IMR-90 (cell line): ENCODE results near the gene APOL2.

Experiments
- BHLHE40 ChIP-seq: fragments of 150-350 bp; IDR thresholded peaks from 2 replicates; pipeline ENCODE4 v1.6.1; 2016; ENCODE audit warnings: mild to moderate bottlenecking, low read depth, low read length
- CEBPB ChIP-seq: IDR thresholded peaks from 2 replicates; pipeline ENCODE4 v1.6.1; 2012; ENCODE audit warnings: low read depth, low read length, improper control_type of control experiment
- FOS ChIP-seq: fragments of 150-350 bp; IDR thresholded peaks from 2 replicates; pipeline ENCODE4 v1.6.1; 2016; ENCODE audit warnings: low read depth, low read length
- MAFK ChIP-seq: IDR thresholded peaks from 2 replicates; pipeline ENCODE4 v1.6.1; 2012; ENCODE audit warnings: low read depth, low read length, improper control_type of control experiment
- MAZ ChIP-seq: IDR thresholded peaks from 2 replicates; pipeline ENCODE4 v1.6.1; 2012; ENCODE audit warnings: low read depth, mild to moderate bottlenecking, low read length, improper control_type of control experiment, moderate library complexity, borderline replicate concordance
- NFE2L2 ChIP-seq: fragments of 150-350 bp; IDR thresholded peaks from 2 replicates; pipeline ENCODE4 v1.6.1; 2016; ENCODE audit warnings: low read depth, mild to moderate bottlenecking, low read length
- POLR2A ChIP-seq: IDR thresholded peaks from 2 replicates; pipeline ENCODE4 v1.6.1; 2012; ENCODE audit warnings: mild to moderate bottlenecking, low read depth, low read length
- RAD21 ChIP-seq: IDR thresholded peaks from 2 replicates; pipeline ENCODE4 v1.6.1; 2012; ENCODE audit warnings: low read length, improper control_type of control experiment
- RCOR1 ChIP-seq: IDR thresholded peaks from 2 replicates; pipeline ENCODE4 v1.6.1; 2012; ENCODE audit warnings: mild to moderate bottlenecking, low read length, improper control_type of control experiment; ENCODE audit not compliant: insufficient replicate concordance
- RFX5 ChIP-seq: IDR thresholded peaks from 2 replicates; pipeline ENCODE4 v1.8.0; 2012; ENCODE audit warnings: low read depth, mild to moderate bottlenecking, low read length, moderate library complexity
- SMC3 ChIP-seq: fragments of 150-350 bp; IDR thresholded peaks from 2 replicates; pipeline ENCODE4 v1.6.1; 2016; ENCODE audit warnings: low read depth, mild to moderate bottlenecking, antibody characterized with exemption, low read length, moderate library complexity
- TF ChIP-seq, protein P1 (sequence below): conservative IDR thresholded peaks from 2 replicates; pipeline ENCODE4 v1.5.1; 2012; ENCODE audit warnings: mild to moderate bottlenecking, low read depth, low read length, improper control_type of control experiment
- TF ChIP-seq, protein P2 (sequence below): fragments of 150-350 bp; IDR thresholded peaks from 2 replicates; pipeline ENCODE4 v1.6.1; 2016; ENCODE audit warnings: low read depth, mild to moderate bottlenecking, low read length, moderate library complexity, borderline replicate concordance
- TF ChIP-seq, protein P3 (sequence below): fragments of 150-350 bp; IDR thresholded peaks from 2 replicates; pipeline ENCODE4 v1.6.1; 2017; ENCODE audit warnings: mild to moderate bottlenecking, antibody characterized with exemption, low read length, low read depth

DNA sequence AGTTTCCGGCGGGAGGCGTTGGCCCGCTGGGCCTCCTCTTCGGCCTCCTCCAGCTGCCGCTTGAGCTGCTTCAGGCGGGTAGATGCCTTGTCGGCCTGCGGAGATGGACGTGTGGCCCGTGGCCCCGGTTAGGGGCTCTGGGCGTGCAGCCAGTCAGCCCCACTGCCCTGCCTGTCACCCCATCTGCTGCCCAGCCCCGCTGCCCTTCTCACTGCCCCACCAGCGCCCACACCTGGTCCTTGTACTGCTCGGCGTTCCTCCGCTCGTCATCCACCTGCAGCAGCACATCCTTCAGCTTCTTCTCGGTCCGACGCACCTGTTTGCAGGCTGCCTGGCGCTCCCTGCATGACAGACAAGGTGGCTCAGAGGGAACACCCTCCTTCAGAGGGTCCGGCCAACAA, 44.8 kb upstream of the APOL2 start:
- TF ChIP-seq, protein P1, sequence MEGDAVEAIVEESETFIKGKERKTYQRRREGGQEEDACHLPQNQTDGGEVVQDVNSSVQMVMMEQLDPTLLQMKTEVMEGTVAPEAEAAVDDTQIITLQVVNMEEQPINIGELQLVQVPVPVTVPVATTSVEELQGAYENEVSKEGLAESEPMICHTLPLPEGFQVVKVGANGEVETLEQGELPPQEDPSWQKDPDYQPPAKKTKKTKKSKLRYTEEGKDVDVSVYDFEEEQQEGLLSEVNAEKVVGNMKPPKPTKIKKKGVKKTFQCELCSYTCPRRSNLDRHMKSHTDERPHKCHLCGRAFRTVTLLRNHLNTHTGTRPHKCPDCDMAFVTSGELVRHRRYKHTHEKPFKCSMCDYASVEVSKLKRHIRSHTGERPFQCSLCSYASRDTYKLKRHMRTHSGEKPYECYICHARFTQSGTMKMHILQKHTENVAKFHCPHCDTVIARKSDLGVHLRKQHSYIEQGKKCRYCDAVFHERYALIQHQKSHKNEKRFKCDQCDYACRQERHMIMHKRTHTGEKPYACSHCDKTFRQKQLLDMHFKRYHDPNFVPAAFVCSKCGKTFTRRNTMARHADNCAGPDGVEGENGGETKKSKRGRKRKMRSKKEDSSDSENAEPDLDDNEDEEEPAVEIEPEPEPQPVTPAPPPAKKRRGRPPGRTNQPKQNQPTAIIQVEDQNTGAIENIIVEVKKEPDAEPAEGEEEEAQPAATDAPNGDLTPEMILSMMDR, result no peak
- TF ChIP-seq, protein P2, sequence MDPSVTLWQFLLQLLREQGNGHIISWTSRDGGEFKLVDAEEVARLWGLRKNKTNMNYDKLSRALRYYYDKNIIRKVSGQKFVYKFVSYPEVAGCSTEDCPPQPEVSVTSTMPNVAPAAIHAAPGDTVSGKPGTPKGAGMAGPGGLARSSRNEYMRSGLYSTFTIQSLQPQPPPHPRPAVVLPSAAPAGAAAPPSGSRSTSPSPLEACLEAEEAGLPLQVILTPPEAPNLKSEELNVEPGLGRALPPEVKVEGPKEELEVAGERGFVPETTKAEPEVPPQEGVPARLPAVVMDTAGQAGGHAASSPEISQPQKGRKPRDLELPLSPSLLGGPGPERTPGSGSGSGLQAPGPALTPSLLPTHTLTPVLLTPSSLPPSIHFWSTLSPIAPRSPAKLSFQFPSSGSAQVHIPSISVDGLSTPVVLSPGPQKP, result no peak
- TF ChIP-seq, protein P3, sequence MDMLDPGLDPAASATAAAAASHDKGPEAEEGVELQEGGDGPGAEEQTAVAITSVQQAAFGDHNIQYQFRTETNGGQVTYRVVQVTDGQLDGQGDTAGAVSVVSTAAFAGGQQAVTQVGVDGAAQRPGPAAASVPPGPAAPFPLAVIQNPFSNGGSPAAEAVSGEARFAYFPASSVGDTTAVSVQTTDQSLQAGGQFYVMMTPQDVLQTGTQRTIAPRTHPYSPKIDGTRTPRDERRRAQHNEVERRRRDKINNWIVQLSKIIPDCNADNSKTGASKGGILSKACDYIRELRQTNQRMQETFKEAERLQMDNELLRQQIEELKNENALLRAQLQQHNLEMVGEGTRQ, result no peak
- TF ChIP-seq RCOR1, result no peak
- TF ChIP-seq POLR2A, result no peak
- no peak for TF ChIP-seq RAD21
- TF ChIP-seq CEBPB, result no peak
- no peak for TF ChIP-seq RFX5
- TF ChIP-seq MAFK, result no peak
- TF ChIP-seq NFE2L2, result no peak
- TF ChIP-seq SMC3, result no peak
- TF ChIP-seq MAZ, result no peak
- no peak for TF ChIP-seq FOS
- TF ChIP-seq BHLHE40, result no peak
